Measurements from ENCODE around the gene RARA. TPM values are rescaled to one million over a fixed set of nuclear protein-coding genes. Genes with fewer than 3 reads are reported as not detected.
"Not testable (repeated sequence)": the region's sequence is repeated elsewhere in the genome, so short reads cannot be mapped to it uniquely, and the experiment has no call there.

RARA gene
- total RNA-seq, 1 donor from 2014 or later = 72.5 TPM

GRCh38 chr17:40374821-40375498 is 66.0 kb downstream of the RARA start:
- H3K9me3 Mint-ChIP-seq = peaks cover 2% of the 10 kb centered on the region
- no peak overlapping the region for H3K4me3 Mint-ChIP-seq
- ATAC-seq (ENCODE audit: low read depth) (no peak), DNase-seq (no peak)
- H3K36me3 Mint-ChIP-seq (ENCODE audit: low read depth) = no peaks in the 10 kb centered on the region
- ChIA-PET CTCF (interaction anchor here (0.9 kb wide), 1 partner anchor 158 kb away, joined by 3 read pairs; no protein-coding TSS in a partner anchor), POLR2A (no interaction called here)
- TF ChIP-seq CTCF (IDR thresholded peaks at IDR 0.05) = no peak
- peaks cover 3% of the 10 kb centered on the region for H3K27me3 Mint-ChIP-seq
- H3K27ac Mint-ChIP-seq = no peak overlapping the region
- intact Hi-C loops (cut with micrococcal nuclease) = no loop called here
- H3K4me1 Mint-ChIP-seq = peaks cover 5% of the 10 kb centered on the region

GRCh38 chr17:40375786-40376185 is 66.8 kb downstream of the RARA start:
- CTCF ChIA-PET; H3K4me1 Mint-ChIP-seq; H3K27me3 Mint-ChIP-seq; POLR2A ChIA-PET; H3K27ac Mint-ChIP-seq; H3K4me3 Mint-ChIP-seq; DNase-seq; intact Hi-C loops (cut with micrococcal nuclease); H3K36me3 Mint-ChIP-seq (ENCODE audit: low read depth); ATAC-seq (ENCODE audit: low read depth); H3K9me3 Mint-ChIP-seq: not testable (repeated sequence)

- ATAC-seq (ENCODE audit: low read depth); CTCF ChIA-PET; intact Hi-C loops (cut with micrococcal nuclease); DNase-seq; H3K4me3 Mint-ChIP-seq; POLR2A ChIA-PET; H3K27me3 Mint-ChIP-seq; H3K4me1 Mint-ChIP-seq; H3K9me3 Mint-ChIP-seq; H3K36me3 Mint-ChIP-seq (ENCODE audit: low read depth); H3K27ac Mint-ChIP-seq: not testable (repeated sequence)
These were observed 67.6 kb downstream of the RARA start for GRCh38 chr17:40376541-40376940.

GRCh38 chr17:40377832-40378231 is 68.9 kb downstream of the RARA start:
- Mint-ChIP-seq H3K4me1 (peaks cover 3% of the 10 kb centered on the region), H3K27ac (no peak overlapping the region), H3K4me3 (no peak overlapping the region), H3K27me3 (peaks cover 3% of the 10 kb centered on the region), H3K36me3 (ENCODE audit: low read depth) (no peaks in the 10 kb centered on the region), H3K9me3 (peaks cover 2% of the 10 kb centered on the region)
- intact Hi-C loops (cut with micrococcal nuclease) = no loop called here
- no peak for TF ChIP-seq CTCF (IDR thresholded peaks at IDR 0.05)
- POLR2A ChIA-PET = interaction anchor here (0.6 kb wide), 1 partner anchor 28 kb away, joined by 3 read pairs; no protein-coding TSS in a partner anchor
- DNase-seq (no peak), ATAC-seq (ENCODE audit: low read depth) (no peak)
- CTCF ChIA-PET = no interaction called here

GRCh38 chr17:40378966-40379365 is 70.0 kb downstream of the RARA start:
- H3K27ac Mint-ChIP-seq = no peak overlapping the region
- no peak overlapping the region for H3K4me3 Mint-ChIP-seq
- H3K27me3 Mint-ChIP-seq = peaks cover 3% of the 10 kb centered on the region
- DNase-seq (no peak), ATAC-seq (ENCODE audit: low read depth) (no peak)
- H3K9me3 Mint-ChIP-seq = peaks cover 2% of the 10 kb centered on the region
- peaks cover 3% of the 10 kb centered on the region for H3K4me1 Mint-ChIP-seq
- H3K36me3 Mint-ChIP-seq (ENCODE audit: low read depth) = no peaks in the 10 kb centered on the region
- CTCF ChIA-PET = no interaction called here
- TF ChIP-seq CTCF (IDR thresholded peaks at IDR 0.05) = no peak
- POLR2A ChIA-PET = no interaction called here
- intact Hi-C loops (cut with micrococcal nuclease) = no loop called here

GRCh38 chr17:40382251-40382650 is 73.3 kb downstream of the RARA start:
- DNase-seq (no peak), ATAC-seq (ENCODE audit: low read depth) (no peak)
- ChIA-PET CTCF (no interaction called here), POLR2A (no interaction called here)
- Mint-ChIP-seq H3K4me3 (no peak overlapping the region), H3K27ac (no peak overlapping the region), H3K4me1 (no peaks in the 10 kb centered on the region), H3K27me3 (no peaks in the 10 kb centered on the region), H3K9me3 (no peaks in the 10 kb centered on the region), H3K36me3 (ENCODE audit: low read depth) (no peaks in the 10 kb centered on the region)
- TF ChIP-seq CTCF (IDR thresholded peaks at IDR 0.05) = no peak
- intact Hi-C loops (cut with micrococcal nuclease) = no loop called here

GRCh38 chr17:40386555-40386954 is 77.6 kb downstream of the RARA start:
- H3K27me3 Mint-ChIP-seq; POLR2A ChIA-PET; H3K9me3 Mint-ChIP-seq; H3K36me3 Mint-ChIP-seq (ENCODE audit: low read depth); H3K4me1 Mint-ChIP-seq; intact Hi-C loops (cut with micrococcal nuclease); H3K4me3 Mint-ChIP-seq; ATAC-seq (ENCODE audit: low read depth); CTCF ChIA-PET; DNase-seq; H3K27ac Mint-ChIP-seq: not testable (repeated sequence)
